ENCODE measurements around the gene HPCAL4.

Gene HPCAL4

GRCh38 chr1:39655578-39656268, 35.5 kb downstream of the HPCAL4 start:
- no peak for DNase-seq (ENCODE audit: low read depth)
- no peak overlapping the region for H3K4me3 ChIP-seq (ENCODE audit: low read depth, low read length)
- TF ChIP-seq CTCF (IDR thresholded peaks at IDR 0.05; ENCODE audit: control insufficient read depth, extremely low read depth, insufficient read depth): no peak

- no peak for TF ChIP-seq CTCF (IDR thresholded peaks at IDR 0.05; ENCODE audit: control insufficient read depth, extremely low read depth, insufficient read depth)
- H3K4me3 ChIP-seq (ENCODE audit: low read depth, low read length): no peak overlapping the region
- DNase-seq (ENCODE audit: low read depth): no peak
Measured at GRCh38 chr1:39654291-39654690, 36.9 kb downstream of the HPCAL4 start.

GRCh38 chr1:39653546-39654031, 37.6 kb downstream of the HPCAL4 start:
- TF ChIP-seq CTCF (IDR thresholded peaks at IDR 0.05; ENCODE audit: control insufficient read depth, extremely low read depth, insufficient read depth): peak; percentile 96
- peak; percentile 85 for DNase-seq (ENCODE audit: low read depth)
- no peak overlapping the region for H3K4me3 ChIP-seq (ENCODE audit: low read depth, low read length)

- H3K4me3 ChIP-seq (ENCODE audit: low read depth, low read length): no peak overlapping the region
- no peak for DNase-seq (ENCODE audit: low read depth)
- no peak for TF ChIP-seq CTCF (IDR thresholded peaks at IDR 0.05; ENCODE audit: control insufficient read depth, extremely low read depth, insufficient read depth)
Measured at GRCh38 chr1:39652554-39652953, 38.7 kb downstream of the HPCAL4 start.

GRCh38 chr1:39652105-39652504, 39.1 kb downstream of the HPCAL4 start:
- TF ChIP-seq CTCF (IDR thresholded peaks at IDR 0.05; ENCODE audit: control insufficient read depth, extremely low read depth, insufficient read depth): no peak
- no peak overlapping the region for H3K4me3 ChIP-seq (ENCODE audit: low read depth, low read length)
- DNase-seq (ENCODE audit: low read depth): no peak

- no peak for TF ChIP-seq CTCF (IDR thresholded peaks at IDR 0.05; ENCODE audit: control insufficient read depth, extremely low read depth, insufficient read depth)
- H3K4me3 ChIP-seq (ENCODE audit: low read depth, low read length): no peak overlapping the region
- DNase-seq (ENCODE audit: low read depth): no peak
Measured at GRCh38 chr1:39650431-39650830, 40.8 kb downstream of the HPCAL4 start.
